ENCODE measurements around the gene ERCC3.

DNA sequence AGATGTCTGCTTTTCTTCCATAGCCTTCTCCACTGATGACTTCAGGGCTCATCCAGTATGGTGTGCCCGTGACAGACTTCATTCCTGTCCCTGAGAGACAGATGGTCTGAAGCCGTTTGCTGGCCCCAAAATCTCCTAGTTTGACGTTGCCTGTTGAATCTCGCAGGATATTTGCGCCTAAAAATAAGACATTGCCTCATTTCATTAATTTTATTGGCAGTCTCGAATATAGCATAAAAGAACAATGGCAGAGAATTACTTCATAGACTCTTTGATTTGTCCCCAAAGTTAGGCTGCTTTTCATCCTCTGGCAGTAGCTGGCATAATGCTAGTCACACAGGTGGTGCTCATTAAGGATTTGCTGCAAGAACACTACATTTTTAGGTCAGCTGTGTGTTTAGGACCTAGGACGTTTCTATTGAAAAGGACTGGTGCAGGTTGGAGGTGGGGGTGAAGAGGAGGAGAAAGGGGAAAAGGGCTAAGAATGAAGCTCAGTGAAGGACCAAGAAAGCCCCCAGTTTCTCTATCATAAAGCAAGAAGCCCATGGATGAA lies 14.7 kb upstream of the ERCC3 start:
- TF ChIP-seq HMG20A (CRISPR knock-in tag; IDR thresholded peaks at IDR 0.05; ENCODE audit: borderline replicate concordance) = no peak
- TF ChIP-seq NR2F1 (CRISPR knock-in tag; IDR thresholded peaks at IDR 0.05) = no peak
- no peak for TF ChIP-seq NFIC (IDR thresholded peaks at IDR 0.05; ENCODE audit: low read length)
- no peak for TF ChIP-seq MYC (CRISPR knock-in tag; IDR thresholded peaks at IDR 0.05; ENCODE audit: borderline replicate concordance)
- TF ChIP-seq JUND (CRISPR knock-in tag; IDR thresholded peaks at IDR 0.05) = no peak
- TF ChIP-seq CHD2 (IDR thresholded peaks at IDR 0.05; ENCODE audit: low read depth, low read length) = no peak
- TF ChIP-seq NCOA2 (CRISPR knock-in tag; IDR thresholded peaks at IDR 0.05) = no peak
